Smooth muscle cell (in vitro differentiated cells): Measurements from ENCODE around the gene NPY4R2. TPM values are rescaled to one million over a fixed set of nuclear protein-coding genes. Genes with fewer than 3 reads are reported as not detected.
"Not testable (repeated sequence)": the region's sequence is repeated elsewhere in the genome, so short reads cannot be mapped to it uniquely, and the experiment has no call there.

Experiments used
- DNase-seq: peaks from one replicate; lab custom pipeline; 2025; ENCODE audit not compliant: unreplicated experiment; lab: John Stamatoyannopoulos, UW
- H2AFZ ChIP-seq: fragments of 200-600 bp; sonication (generic); 2 replicates; pipeline ENCODE4 v1.6.0; 2016; ENCODE audit warnings: antibody characterized with exemption, low read depth, mild to moderate bottlenecking
- H3F3A ChIP-seq: fragments of 200-600 bp; sonication (generic); 2 replicates; pipeline ENCODE4 v1.6.0; 2017; ENCODE audit warnings: antibody characterized with exemption, low read depth
- H3K27ac ChIP-seq: fragments of 200-600 bp; sonication (generic); 2 replicates; pipeline ENCODE4 v1.5.1; 2016; ENCODE audit warnings: low read depth, mild to moderate bottlenecking
- H3K27me3 ChIP-seq: fragments of 200-600 bp; sonication (generic); 2 replicates; pipeline ENCODE4 v1.6.1; 2016; ENCODE audit warnings: low read depth, mild to moderate bottlenecking
- H3K36me3 ChIP-seq: fragments of 200-600 bp; sonication (generic); 2 replicates; pipeline ENCODE4 v1.5.1; 2016; ENCODE audit warnings: low read depth
- H3K4me1 ChIP-seq: fragments of 200-600 bp; sonication (generic); 2 replicates; pipeline ENCODE4 v1.5.1; 2016; ENCODE audit warnings: low read depth
- H3K4me2 ChIP-seq: fragments of 200-600 bp; sonication (generic); 2 replicates; pipeline ENCODE4 v1.6.0; 2016; ENCODE audit warnings: mild to moderate bottlenecking
- H3K4me3 ChIP-seq: fragments of 200-600 bp; sonication (generic); 2 replicates; pipeline ENCODE4 v1.5.1; 2016; ENCODE audit warnings: mild to moderate bottlenecking
- H3K79me2 ChIP-seq: fragments of 200-600 bp; sonication (generic); 2 replicates; pipeline ENCODE4 v1.6.0; 2016; ENCODE audit warnings: low read depth, mild to moderate bottlenecking
- H3K9ac ChIP-seq: fragments of 200-600 bp; sonication (generic); 2 replicates; pipeline ENCODE4 v1.6.0; 2016; ENCODE audit warnings: low read depth
- H3K9me3 ChIP-seq: fragments of 200-600 bp; sonication (generic); replicated peaks from 2 replicates; pipeline ENCODE4 v1.5.1; 2016; ENCODE audit warnings: low read depth
- H4K20me1 ChIP-seq: fragments of 200-600 bp; sonication (generic); 2 replicates; pipeline ENCODE4 v1.6.0; 2016; ENCODE audit warnings: low read depth
- WGBS: methylation state at CpG from one replicate; pipeline ENCODE4 v1.1.7; 2016; ENCODE audit warnings: low lambda C conversion rate; 5-methylcytosine and 5-hydroxymethylcytosine counted together
- polyA plus RNA-seq: library from polyadenylated mRNA; unstranded; fragments of >200 nt; fragmentation: Nextera tagmentation; extraction: Ambion mirVana; gene quantifications from 2 replicates; pipeline ENCODE4 v1.2.1, GENCODE V29; 2016
- total RNA-seq: library from RNA; depleted of rRNA; stranded (reverse); fragments of >200 nt; gene quantifications from 2 replicates; pipeline ENCODE4 v1.2.3, GENCODE V29; 2014

NPY4R2 gene
- total and polyA plus RNA-seq, 2 experiments from 2014 or later, result not detected

DNA sequence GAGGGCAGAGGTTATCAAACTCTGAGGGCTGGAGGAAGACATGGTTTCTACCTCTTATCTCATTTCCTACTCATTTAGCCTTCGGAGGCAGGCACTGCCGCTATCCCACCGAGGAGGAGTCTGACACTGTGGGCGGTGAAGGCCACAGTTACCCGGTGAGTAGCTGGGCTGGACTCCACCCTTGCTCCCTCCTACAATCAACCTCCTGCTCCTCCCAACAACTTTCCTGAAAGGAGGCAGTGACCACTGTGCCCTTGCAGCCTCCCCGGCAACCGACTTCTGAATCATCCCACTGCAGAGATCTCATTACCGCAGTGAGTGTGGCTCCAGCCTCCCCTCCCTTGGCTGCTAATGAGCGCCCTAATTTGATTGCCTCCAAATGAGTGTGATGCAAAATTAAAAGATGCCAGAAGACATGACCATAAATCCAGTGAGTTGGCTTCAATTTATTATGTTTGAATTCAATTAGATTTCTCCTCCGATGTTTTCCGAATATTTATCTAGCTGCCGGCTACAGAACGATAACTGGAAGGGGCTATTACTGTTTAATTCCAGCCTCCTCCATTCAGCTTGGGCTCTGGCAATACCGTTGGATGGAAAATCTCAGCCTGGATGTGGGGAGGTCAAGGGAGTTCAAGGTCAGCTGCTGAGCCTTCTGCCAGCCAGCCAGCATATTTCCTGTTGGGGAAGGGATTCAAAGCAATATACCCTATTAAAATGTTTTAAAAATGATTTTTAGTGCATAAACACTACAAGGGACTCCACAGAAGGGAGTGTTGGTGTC lies 46.0 kb downstream of the NPY4R2 start:
- H3K9ac ChIP-seq, H3K4me2 ChIP-seq, H4K20me1 ChIP-seq, H3K27me3 ChIP-seq, H3K4me3 ChIP-seq, H3K36me3 ChIP-seq, H3K27ac ChIP-seq, H3K4me1 ChIP-seq, H2AFZ ChIP-seq, H3K79me2 ChIP-seq, DNase-seq, H3F3A ChIP-seq, H3K9me3 ChIP-seq: not testable (repeated sequence)
- 52% methylated on average over 5 of the region's 14 CpGs for WGBS

DNA sequence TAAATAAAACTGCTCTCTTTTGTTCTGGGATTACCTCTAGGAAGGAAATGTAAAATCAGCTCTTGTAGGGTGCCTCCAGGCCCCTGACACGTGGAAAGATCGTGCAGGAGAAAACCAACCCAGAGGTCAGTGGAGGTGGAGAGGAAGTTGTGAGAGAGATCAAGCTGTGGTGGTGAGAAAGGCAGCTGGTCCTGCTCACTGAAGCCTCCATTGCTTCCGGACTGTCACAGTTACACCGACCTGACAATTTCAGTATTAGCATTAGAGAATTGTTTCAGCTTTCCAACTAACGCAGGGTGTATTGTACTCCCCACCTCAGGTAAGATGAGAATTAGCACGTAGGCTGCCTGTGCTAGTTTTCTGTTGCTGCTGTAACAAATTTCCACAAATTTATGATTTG lies 50.5 kb downstream of the NPY4R2 start:
- not testable (repeated sequence) for H2AFZ ChIP-seq, H3K36me3 ChIP-seq, DNase-seq, H4K20me1 ChIP-seq, H3K27ac ChIP-seq, H3K4me3 ChIP-seq, H3K27me3 ChIP-seq, H3K4me2 ChIP-seq, H3K4me1 ChIP-seq, H3K9me3 ChIP-seq, H3K9ac ChIP-seq, H3F3A ChIP-seq, H3K79me2 ChIP-seq
- WGBS, result 91% methylated on average over 6 of the region's 6 CpGs

- not testable (repeated sequence) for H3K36me3 ChIP-seq, H3K9me3 ChIP-seq, DNase-seq, H3K27me3 ChIP-seq, H3K4me1 ChIP-seq, H3K4me3 ChIP-seq, H3K4me2 ChIP-seq, H3K79me2 ChIP-seq, H4K20me1 ChIP-seq, H3K27ac ChIP-seq, H3F3A ChIP-seq, H3K9ac ChIP-seq, H2AFZ ChIP-seq
- WGBS, result 87% methylated on average over 3 of the region's 3 CpGs
These were observed 51.6 kb downstream of the NPY4R2 start for GRCh38 chr10:47970047-47970446.

DNA sequence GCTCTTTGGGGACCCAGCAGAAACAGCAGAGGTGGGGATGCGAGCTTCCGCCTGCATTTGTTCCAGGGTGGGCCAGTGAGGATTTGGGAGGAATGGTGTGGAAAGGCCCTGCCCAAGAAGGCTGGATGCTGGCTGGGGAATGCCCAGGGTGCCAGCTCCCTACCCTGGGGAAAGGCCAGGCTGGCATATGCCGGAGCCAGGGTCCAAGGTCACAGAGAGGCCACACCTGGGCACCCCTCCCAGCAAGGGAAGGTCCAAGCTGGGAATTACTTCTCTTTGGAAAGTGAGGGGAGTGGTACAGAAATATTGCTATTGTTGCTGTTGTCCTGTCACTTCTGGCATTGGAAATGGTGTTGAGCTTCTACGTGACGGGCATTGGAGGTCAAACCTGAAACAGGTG lies 53.1 kb downstream of the NPY4R2 start:
- not testable (repeated sequence) for H3K9ac ChIP-seq

DNA sequence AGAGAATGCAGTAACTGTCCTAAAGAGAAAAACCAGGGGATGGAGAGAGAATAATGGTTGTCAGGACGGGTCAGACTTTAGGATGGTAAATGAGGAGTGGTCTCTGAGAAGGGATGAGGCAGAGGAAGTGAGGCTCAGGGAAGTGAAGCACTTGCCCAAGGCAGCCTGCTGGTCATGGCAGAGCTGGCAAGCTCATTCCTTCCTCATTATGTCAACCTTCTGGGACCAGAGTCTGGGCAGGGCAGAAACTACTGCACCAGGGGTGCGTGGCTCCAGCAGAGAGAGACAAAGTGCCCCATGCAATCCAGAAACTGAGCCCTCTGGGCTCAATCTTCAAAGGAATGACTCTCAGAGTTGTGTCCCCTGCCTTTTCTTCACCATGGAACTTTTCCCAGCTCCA lies 53.6 kb downstream of the NPY4R2 start:
- not testable (repeated sequence) for H3K79me2 ChIP-seq, H2AFZ ChIP-seq, H3K4me2 ChIP-seq, H3K9me3 ChIP-seq, H3K27ac ChIP-seq, H3F3A ChIP-seq, H3K4me1 ChIP-seq, H4K20me1 ChIP-seq, H3K4me3 ChIP-seq, H3K36me3 ChIP-seq, H3K27me3 ChIP-seq, H3K9ac ChIP-seq, DNase-seq
- WGBS, result 63% methylated on average over 1 of the region's 2 CpGs

More for the DNA sequence above, 53.1 kb downstream of the NPY4R2 start:
- not testable (repeated sequence) for H4K20me1 ChIP-seq, H3K79me2 ChIP-seq, H3K4me1 ChIP-seq, H3K27me3 ChIP-seq, H3K9me3 ChIP-seq, H3F3A ChIP-seq, H3K27ac ChIP-seq, H2AFZ ChIP-seq, H3K4me3 ChIP-seq, DNase-seq, H3K36me3 ChIP-seq, H3K4me2 ChIP-seq
- WGBS, result no CpG with 5 or more reads among the region's 5 CpGs

Other genes with a start within 250 kb of the NPY4R2 start
- gene SYT15B, start 155.1 kb upstream of the NPY4R2 start, total RNA-seq, result 0.36 and 2.5 TPM in 2 replicates
- 0.33 TPM in 1 of 2 replicates, not detected in the other for gene SYT15B, start 155.1 kb upstream of the NPY4R2 start, polyA plus RNA-seq
- not detected in 2 replicates for gene FAM25C, start 81.1 kb downstream of the NPY4R2 start, total RNA-seq
- gene FAM25C, start 81.1 kb downstream of the NPY4R2 start, polyA plus RNA-seq, result not detected in 2 replicates